Fibroblast of villous mesenchyme (primary cell): ENCODE results near the gene WDR11. TPM values are rescaled to one million over a fixed set of nuclear protein-coding genes. Genes with fewer than 3 reads are reported as not detected.
A peak's percentile ranks its signal among the peaks of the same experiment; 100 is the strongest.

Experiments
- DNase-seq: peaks from one replicate; pipeline ENCODE4 v3.0.0-alpha.2; 2010; ENCODE audit warnings: low read depth
- H3K4me3 ChIP-seq: 2 replicates; pipeline ENCODE4 v1.5.1; 2011; ENCODE audit warnings: low read depth, mild to moderate bottlenecking, low read length
- CTCF ChIP-seq: IDR thresholded peaks from 2 replicates; pipeline ENCODE4 v1.5.1; 2012; ENCODE audit warnings: low read depth, mild to moderate bottlenecking, low read length; ENCODE audit not compliant: insufficient read depth
- total RNA-seq: library from RNA; depleted of rRNA; stranded (reverse); fragments of >200 nt; gene quantifications from 2 replicates; pipeline ENCODE4 v1.2.3, GENCODE V29; 2012

Gene WDR11
- total RNA-seq, 1 donor, result 85.9 TPM

GRCh38 chr10:120948889-120949608 lies 97.9 kb downstream of the WDR11 start:
- H3K4me3 ChIP-seq, result no peak overlapping the region
- DNase-seq, result peak; percentile 39
- TF ChIP-seq CTCF, result peak; percentile 69

GRCh38 chr10:120949609-120950031 lies 98.5 kb downstream of the WDR11 start:
- no peak for DNase-seq
- H3K4me3 ChIP-seq, result no peak overlapping the region
- TF ChIP-seq CTCF, result no peak

GRCh38 chr10:120950051-120950561 lies 98.9 kb downstream of the WDR11 start:
- no peak overlapping the region for H3K4me3 ChIP-seq
- no peak for TF ChIP-seq CTCF
- no peak for DNase-seq

- no peak overlapping the region for H3K4me3 ChIP-seq
- no peak for DNase-seq
- no peak for TF ChIP-seq CTCF
Observed at GRCh38 chr10:120951288-120951687, 100.1 kb downstream of the WDR11 start.

- TF ChIP-seq CTCF, result no peak
- no peak for DNase-seq
- H3K4me3 ChIP-seq, result no peak overlapping the region
Observed at GRCh38 chr10:120953897-120954296, 102.7 kb downstream of the WDR11 start.
